GF-D8 (cell line): Measurements from ENCODE around the gene MS4A5.

ENCODE experiments used
- DNase-seq: peaks from one replicate; lab custom pipeline; 2025; lab: John Stamatoyannopoulos, UW

MS4A5 gene

DNA sequence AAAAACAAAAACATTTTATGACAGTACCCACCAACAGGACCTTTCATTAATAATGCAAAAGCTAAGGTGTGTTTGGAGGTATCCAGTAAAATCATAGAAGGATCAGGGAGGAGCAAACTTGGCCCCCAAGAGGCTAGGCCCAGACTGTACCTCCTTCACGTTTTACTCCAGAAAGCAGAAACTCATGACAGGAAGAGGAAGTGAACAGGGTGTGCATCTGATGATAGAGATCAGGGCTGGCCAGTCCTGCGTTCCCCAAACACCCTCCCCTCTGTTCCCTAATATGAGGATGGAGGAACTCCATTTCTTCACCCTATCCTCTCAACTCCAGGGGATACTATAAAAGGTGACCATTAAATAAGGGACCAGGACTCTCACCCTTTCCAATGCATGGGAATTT is 53.0 kb downstream of the MS4A5 start:
- peak; percentile 17 for DNase-seq

DNA sequence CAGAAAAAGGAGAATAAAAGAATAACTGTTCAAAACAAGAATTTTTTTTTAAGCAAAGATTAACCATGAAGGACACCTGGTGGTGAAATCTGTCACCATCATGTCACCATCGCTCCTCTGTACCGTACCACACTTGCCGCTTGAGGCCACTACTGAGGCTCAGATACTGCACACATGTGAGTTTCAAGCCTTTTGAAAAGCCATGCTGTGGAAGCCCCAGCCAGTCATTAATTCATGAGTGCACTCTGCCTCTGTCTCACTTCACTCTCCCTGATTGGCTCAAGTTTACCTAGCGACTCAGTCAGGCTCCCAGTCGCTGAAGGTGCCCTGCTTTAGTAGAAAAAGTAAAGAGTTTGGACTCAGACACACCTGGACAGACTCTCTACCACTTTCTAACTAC is 56.6 kb downstream of the MS4A5 start:
- DNase-seq, result peak; percentile 8

DNA sequence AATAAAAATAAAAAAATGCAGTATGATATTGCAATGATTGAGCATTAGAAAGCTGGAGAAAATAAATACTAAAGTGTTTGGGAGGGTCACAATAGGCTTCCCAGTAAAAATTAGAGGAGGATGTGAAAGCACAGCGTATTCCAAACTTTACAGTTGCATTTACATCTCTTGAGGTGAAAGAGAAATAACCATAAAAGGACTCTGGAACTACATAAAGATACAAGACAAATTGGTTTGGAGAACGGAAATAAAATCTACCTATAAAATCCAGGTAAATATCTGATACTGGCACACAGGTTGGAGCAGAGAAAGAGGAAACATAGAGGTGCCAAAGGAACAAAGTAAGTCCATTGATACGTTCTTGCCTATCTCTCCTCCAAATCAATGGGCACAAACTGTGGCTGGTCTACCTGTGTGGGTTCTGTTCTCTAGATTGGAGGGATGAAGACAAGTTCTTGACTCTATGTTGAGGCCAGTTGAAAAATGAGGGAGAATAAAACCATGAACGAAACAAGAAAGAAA is 63.2 kb downstream of the MS4A5 start, which contains the start of gene MS4A12:
Gene MS4A12 (plus strand): TSS at position 291 of the 522 bp plus-strand sequence. CDS start 4,541 bp downstream, outside the sequence.
- no peak for DNase-seq

DNA sequence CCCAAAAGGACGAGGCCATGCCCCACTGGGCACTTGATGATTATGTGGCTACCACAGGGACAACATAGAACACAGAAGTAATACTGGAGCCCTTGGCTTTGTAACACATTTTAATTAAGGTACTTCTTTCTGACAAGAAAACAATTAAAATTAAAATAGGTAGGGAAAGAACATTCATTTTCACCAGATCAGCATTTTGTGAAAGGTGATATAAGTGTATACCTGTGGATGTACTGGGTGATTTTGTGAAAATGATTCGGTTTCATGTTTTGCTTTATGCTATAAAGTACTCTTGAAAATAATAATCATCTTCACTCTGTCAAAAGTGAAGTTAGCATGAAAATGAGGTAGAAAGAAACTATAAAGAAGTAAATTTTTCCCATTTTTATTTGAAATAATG is 64.1 kb downstream of the MS4A5 start:
- DNase-seq, result no peak
